B cell (primary cell): ENCODE measurements around the gene MSMB. TPM values are rescaled to one million over a fixed set of nuclear protein-coding genes. Genes with fewer than 3 reads are reported as not detected.

ENCODE experiments used
- ATAC-seq: fragments of 200-7000 bp; cut with Tn5 transposase; one replicate; pipeline ENCODE4 v1.10.0; 2021; ENCODE audit warnings: low read depth, mild to moderate bottlenecking, moderate number of reproducible peaks, moderate library complexity
- CTCF ChIA-PET: fragments of 350-600 bp; sonication (Branson Sonifier 250); formaldehyde crosslinking; loops from one replicate; lab custom pipeline; 2021; ENCODE audit warnings: antibody characterized with exemption, inconsistent platforms; lab: Charles Lee
- POLR2A ChIA-PET: fragments of 350-600 bp; sonication (Branson Sonifier 250); formaldehyde crosslinking; loops from one replicate; lab custom pipeline; 2021; ENCODE audit warnings: antibody characterized with exemption; lab: Charles Lee
- DNase-seq: peaks from one replicate; pipeline ENCODE4 v3.0.0; 2013
- H2AFZ ChIP-seq: 2 replicates; pipeline ENCODE4 v1.6.1; 2012; ENCODE audit warnings: mild to moderate bottlenecking, low read depth, low read length; ENCODE audit not compliant: insufficient read depth, poor library complexity, severe bottlenecking
- H3K27ac ChIP-seq, 2 donors: 1 replicate in 1 of 2; 2 replicates in 1 of 2; pipeline ENCODE4 v1.5.1; 2012 to 2013; ENCODE audit warnings: low read length in 2 of 2, mild to moderate bottlenecking in 2 of 2, moderate library complexity in 1 of 2
- H3K27me3 ChIP-seq, 4 experiments: fragments of 200-600 bp in 1 of 4; sonication (generic) in 1 of 4; replicated peaks in 1 of 4; 1 replicate in 2 of 4; 2 replicates in 2 of 4; pipeline versions ENCODE4 v1.6.1 to v1.7.0; 2013 to 2016; ENCODE audit warnings: low read length in 3 of 4, mild to moderate bottlenecking in 2 of 4, mixed read lengths in 1 of 4, moderate library complexity in 1 of 4; ENCODE audit not compliant: insufficient read depth in 4 of 4, control insufficient read depth in 3 of 4; ENCODE audit errors: control extremely low read depth in 1 of 4
- H3K36me3 ChIP-seq, 2 experiments: replicated peaks in 1 of 2; 1 replicate in 1 of 2; 2 replicates in 1 of 2; pipeline versions ENCODE4 v1.6.1 to v1.7.1; 2013; ENCODE audit warnings: low read length in 1 of 2; ENCODE audit not compliant: insufficient read depth in 2 of 2, control insufficient read depth in 1 of 2; ENCODE audit errors: control extremely low read depth in 1 of 2, extremely low read depth in 1 of 2
- H3K4me1 ChIP-seq, 2 donors: fragments of 200-600 bp in 1 of 2; sonication (generic) in 1 of 2; 1 replicate in 1 of 2; 2 replicates in 1 of 2; pipeline versions ENCODE4 v1.5.1 to v1.6.1; 2013 to 2017; ENCODE audit warnings: low read length in 2 of 2; ENCODE audit not compliant: control insufficient read depth in 2 of 2, insufficient read depth in 2 of 2
- H3K4me2 ChIP-seq: replicated peaks from 2 replicates; pipeline ENCODE3; 2012; ENCODE audit warnings: mild to moderate bottlenecking, low read depth, low read length; ENCODE audit not compliant: poor library complexity, severe bottlenecking
- H3K4me3 ChIP-seq, 5 experiments: fragments of 200-600 bp in 1 of 5; sonication (generic) in 1 of 5; 1 replicate in 3 of 5; 2 replicates in 2 of 5; pipeline versions ENCODE4 v1.5.1 to v1.7.0; 2011 to 2016; ENCODE audit warnings: low read length in 4 of 5, mild to moderate bottlenecking in 4 of 5, low read depth in 2 of 5, control low read depth in 1 of 5, moderate library complexity in 1 of 5; ENCODE audit not compliant: insufficient read depth in 1 of 5; ENCODE audit errors: control extremely low read depth in 1 of 5, extremely low read depth in 1 of 5
- H3K79me2 ChIP-seq: fragments of 200-600 bp; sonication (generic); one replicate; pipeline ENCODE4 v1.6.0; 2016; ENCODE audit warnings: low read length; ENCODE audit not compliant: control insufficient read depth, insufficient read depth
- H3K9ac ChIP-seq: fragments of 200-600 bp; sonication (generic); 2 replicates; pipeline ENCODE4 v1.6.1; 2017; ENCODE audit warnings: mild to moderate bottlenecking, low read length, moderate library complexity
- H3K9me3 ChIP-seq, 3 donors: one replicate each; pipeline versions ENCODE4 v1.6.1 to v1.7.1; 2013; ENCODE audit warnings: low read length in 2 of 3; ENCODE audit not compliant: control insufficient read depth in 2 of 3, insufficient read depth in 1 of 3; ENCODE audit errors: control extremely low read depth in 1 of 3
- H4K20me1 ChIP-seq: 2 replicates; pipeline ENCODE4 v1.6.0; 2012; ENCODE audit warnings: mild to moderate bottlenecking, low read length; ENCODE audit not compliant: insufficient read depth, control insufficient read depth, poor library complexity, severe bottlenecking
- H3K27ac Mint-ChIP-seq: one replicate; pipeline ENCODE4 v1.8.0; 2021; ENCODE audit warnings: mixed read lengths
- H3K27me3 Mint-ChIP-seq: one replicate; pipeline ENCODE4 v1.8.0; 2021; ENCODE audit warnings: mixed read lengths
- H3K4me1 Mint-ChIP-seq: one replicate; pipeline ENCODE4 v1.8.0; 2021; ENCODE audit warnings: mixed read lengths
- H3K4me3 Mint-ChIP-seq: one replicate; pipeline ENCODE4 v1.8.0; 2021; ENCODE audit warnings: mixed read lengths
- H3K9me3 Mint-ChIP-seq: one replicate; pipeline ENCODE4 v1.8.0; 2022; ENCODE audit warnings: mixed read lengths; ENCODE audit not compliant: insufficient read depth
- EZH2 ChIP-seq: IDR thresholded peaks from 2 replicates; pipeline ENCODE4 v1.6.1; 2012; ENCODE audit warnings: borderline replicate concordance, low read depth, mild to moderate bottlenecking, moderate library complexity, low read length; ENCODE audit not compliant: insufficient read depth, poor library complexity, severe bottlenecking
- WGBS: methylation state at CpG from one replicate; pipeline ENCODE4 v1.1.5; 2013; ENCODE audit warnings: missing lambda C conversion rate; ENCODE audit not compliant: insufficient coverage; 5-methylcytosine and 5-hydroxymethylcytosine counted together
- intact Hi-C: fragments of 100-400 bp; cut with micrococcal nuclease; formaldehyde crosslinking; loops from one replicate; pipeline ENCODE4 v1.10.0; 2022
- polyA plus RNA-seq: library from polyadenylated mRNA; depleted of rRNA; stranded (reverse); fragments of >200 nt; gene quantifications from 2 replicates; pipeline ENCODE4 v1.2.3, GENCODE V29; 2012
- total RNA-seq, 2 donors: library from RNA; stranded (reverse); fragments of 120-200 nt in 1 of 2; gene quantifications; 1 replicate in 1 of 2; 2 replicates in 1 of 2; pipeline versions ENCODE4 v1.2.3 to v1.2.4, GENCODE V29; 2013 to 2022
- TF ChIP-seq, protein P1 (sequence below): fragments of 200-600 bp; IDR thresholded peaks from one replicate; pipeline ENCODE4 v1.8.0; 2022; ENCODE audit warnings: antibody characterized with exemption, mild to moderate bottlenecking

MSMB gene
- total and polyA plus RNA-seq, 2 donors (not counting 1 experiment from before 2014, with no cell fraction given) = not detected

DNA sequence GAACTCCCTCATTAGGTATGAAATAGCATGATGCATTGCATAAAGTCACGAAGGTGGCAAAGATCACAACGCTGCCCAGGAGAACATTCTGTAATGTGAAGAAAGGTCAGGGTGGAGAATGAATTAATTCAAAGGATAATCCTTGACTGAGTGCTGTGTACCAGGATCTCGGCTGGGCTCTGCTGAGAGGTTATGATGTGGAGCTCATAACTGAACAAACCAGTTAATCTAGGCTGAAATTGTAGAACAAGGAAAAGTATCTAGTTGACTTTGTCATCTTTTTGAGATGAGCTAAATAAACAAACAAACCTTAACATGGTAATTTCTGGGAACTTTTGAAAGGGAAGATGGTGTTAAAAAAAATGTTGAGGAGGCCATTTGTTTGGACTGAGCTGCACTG lies 6.1 kb downstream of the MSMB start:
- H3K9me3 ChIP-seq = no peaks in the 10 kb centered on the region
- no peaks in the 10 kb centered on the region for H3K9me3 Mint-ChIP-seq
- no peaks in the 10 kb centered on the region for H3K4me1 Mint-ChIP-seq
- ATAC-seq (no peak), DNase-seq (no peak)
- no peaks in the 10 kb centered on the region for H3K27me3 ChIP-seq
- no peak overlapping the region for H3K27ac Mint-ChIP-seq
- H3K36me3 ChIP-seq = no peaks in the 10 kb centered on the region
- H4K20me1 ChIP-seq = no peaks in the 10 kb centered on the region
- intact Hi-C loops = no loop called here
- no peak overlapping the region for H2AFZ ChIP-seq
- 100% methylated on average over 1 of the region's 3 CpGs for whole genome bisulfite sequencing
- POLR2A ChIA-PET = no interaction called here
- H3K4me1 ChIP-seq = no peaks in the 10 kb centered on the region
- no peaks in the 10 kb centered on the region for H3K79me2 ChIP-seq
- H3K4me3 ChIP-seq = no peak overlapping the region
- H3K4me3 Mint-ChIP-seq = no peak overlapping the region
- no peak overlapping the region for H3K27ac ChIP-seq
- CTCF ChIA-PET = interaction anchor here (0.8 kb wide), 1 partner anchor 11 kb away, joined by 3 read pairs; no protein-coding TSS in a partner anchor
- peaks cover 13% of the 10 kb centered on the region for H3K27me3 Mint-ChIP-seq
- TF ChIP-seq, protein P1, sequence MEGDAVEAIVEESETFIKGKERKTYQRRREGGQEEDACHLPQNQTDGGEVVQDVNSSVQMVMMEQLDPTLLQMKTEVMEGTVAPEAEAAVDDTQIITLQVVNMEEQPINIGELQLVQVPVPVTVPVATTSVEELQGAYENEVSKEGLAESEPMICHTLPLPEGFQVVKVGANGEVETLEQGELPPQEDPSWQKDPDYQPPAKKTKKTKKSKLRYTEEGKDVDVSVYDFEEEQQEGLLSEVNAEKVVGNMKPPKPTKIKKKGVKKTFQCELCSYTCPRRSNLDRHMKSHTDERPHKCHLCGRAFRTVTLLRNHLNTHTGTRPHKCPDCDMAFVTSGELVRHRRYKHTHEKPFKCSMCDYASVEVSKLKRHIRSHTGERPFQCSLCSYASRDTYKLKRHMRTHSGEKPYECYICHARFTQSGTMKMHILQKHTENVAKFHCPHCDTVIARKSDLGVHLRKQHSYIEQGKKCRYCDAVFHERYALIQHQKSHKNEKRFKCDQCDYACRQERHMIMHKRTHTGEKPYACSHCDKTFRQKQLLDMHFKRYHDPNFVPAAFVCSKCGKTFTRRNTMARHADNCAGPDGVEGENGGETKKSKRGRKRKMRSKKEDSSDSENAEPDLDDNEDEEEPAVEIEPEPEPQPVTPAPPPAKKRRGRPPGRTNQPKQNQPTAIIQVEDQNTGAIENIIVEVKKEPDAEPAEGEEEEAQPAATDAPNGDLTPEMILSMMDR = no peak
- no peak for TF ChIP-seq EZH2
- H3K9ac ChIP-seq = no peak overlapping the region
- H3K4me2 ChIP-seq = no peak overlapping the region

DNA sequence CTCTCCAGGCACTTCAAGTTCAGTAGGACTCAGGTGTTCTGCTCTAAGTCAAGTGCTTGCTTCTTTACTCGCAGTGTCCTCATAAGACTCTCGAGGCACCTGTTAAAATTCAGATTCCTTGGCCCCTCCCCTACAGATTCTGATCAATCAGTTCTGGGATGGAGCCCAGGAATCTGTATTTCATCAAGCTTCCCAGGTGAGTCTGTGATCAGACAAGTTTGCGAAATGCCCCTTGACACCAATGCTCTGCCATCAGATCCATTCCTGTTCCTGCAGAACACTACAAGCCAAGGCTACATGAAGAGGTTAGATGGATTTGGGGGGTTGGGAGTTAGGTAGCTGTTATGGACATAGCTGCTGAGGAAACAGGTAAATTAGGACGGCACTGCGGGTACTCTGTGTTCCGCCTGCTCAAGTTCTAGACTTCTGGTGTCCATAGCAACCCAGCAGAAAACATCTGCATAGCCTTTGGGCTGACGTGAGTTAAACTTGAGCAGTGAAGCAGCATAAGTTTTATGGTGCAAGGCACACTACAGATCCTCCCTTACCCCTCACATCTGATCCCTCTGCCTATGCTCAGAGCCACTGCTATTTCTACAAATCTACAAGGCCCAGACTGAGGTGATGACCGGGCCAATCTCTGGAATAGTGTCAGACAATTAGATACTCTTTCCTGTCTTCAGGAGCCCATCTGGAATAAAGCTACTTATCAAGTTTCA lies 8.8 kb downstream of the MSMB start:
- no peaks in the 10 kb centered on the region for H3K9me3 Mint-ChIP-seq
- H3K4me1 Mint-ChIP-seq = no peaks in the 10 kb centered on the region
- Histone ChIP-seq H3K4me1 (no peaks in the 10 kb centered on the region), H3K27me3 (no peaks in the 10 kb centered on the region), H4K20me1 (no peaks in the 10 kb centered on the region), H3K9me3 (no peaks in the 10 kb centered on the region), H3K79me2 (no peaks in the 10 kb centered on the region), H3K36me3 (no peaks in the 10 kb centered on the region), H3K4me2 (no peak overlapping the region), H3K27ac (no peak overlapping the region), H3K9ac (no peak overlapping the region), H3K4me3 (no peak overlapping the region), H2AFZ (no peak overlapping the region)
- H3K27me3 Mint-ChIP-seq = peaks cover 11% of the 10 kb centered on the region
- ATAC-seq (no peak), DNase-seq (no peak)
- TF ChIP-seq, protein P1 = no peak
- TF ChIP-seq EZH2 = no peak
- 91% methylated on average over 6 of the region's 8 CpGs for WGBS
- intact Hi-C loops = no loop called here
- no peak overlapping the region for H3K27ac Mint-ChIP-seq
- H3K4me3 Mint-ChIP-seq = no peak overlapping the region
- ChIA-PET POLR2A (no interaction called here), CTCF (interaction anchor here (1.0 kb wide), 1 partner anchor 9 kb away, joined by 3 read pairs; no protein-coding TSS in a partner anchor)
